GM12892 (cell line): Measurements from ENCODE around the gene SLC24A3.

Experiments used
- POLR2A ChIP-seq: IDR thresholded peaks from 2 replicates; pipeline ENCODE4 v1.6.1; 2011; ENCODE audit warnings: low read depth, low read length, control low read depth
- POLR2AphosphoS5 ChIP-seq: IDR thresholded peaks from 2 replicates; pipeline ENCODE4 v1.6.1; 2011; ENCODE audit warnings: low read depth, low read length, control low read depth
- TAF1 ChIP-seq: IDR thresholded peaks from 2 replicates; pipeline ENCODE4 v1.6.1; 2011; ENCODE audit warnings: low read depth, mild to moderate bottlenecking, control low read depth, low read length, borderline replicate concordance

DNA sequence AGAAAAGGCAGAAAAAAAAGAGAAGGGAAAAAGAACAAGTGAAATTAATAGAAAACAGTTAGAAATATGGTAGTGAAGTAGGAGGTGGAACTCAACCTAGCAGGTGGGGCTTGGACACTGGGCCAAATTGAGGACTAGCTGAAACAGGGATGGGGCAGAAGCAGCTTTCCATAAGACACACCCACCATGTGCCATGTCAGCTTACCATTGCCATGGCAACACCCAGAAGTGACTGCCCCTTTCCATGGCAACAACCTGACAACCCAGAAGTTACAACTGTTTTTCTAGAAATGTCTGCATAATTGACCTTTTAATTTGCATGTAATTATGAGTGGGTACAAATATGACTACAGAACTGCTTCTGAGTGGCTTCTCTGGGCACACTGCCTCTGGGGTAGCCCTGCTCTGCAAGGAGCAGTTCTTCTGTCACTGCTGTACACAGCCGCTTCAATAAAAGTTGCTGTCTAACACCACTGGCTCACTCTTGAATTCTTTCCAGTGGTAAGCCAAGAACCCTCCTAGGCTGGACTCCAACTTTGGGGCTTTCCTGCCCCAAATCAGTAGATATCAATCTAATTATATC lies 35.9 kb upstream of the SLC24A3 start:
- no peak for TF ChIP-seq POLR2A
- TF ChIP-seq POLR2AphosphoS5, result no peak
- TF ChIP-seq TAF1, result no peak
